ENCODE data around the gene AP3S2.

GRCh38 chr15:89785774-89786140, 108.0 kb downstream of the AP3S2 start:
- TF ChIP-seq TGIF2 (CRISPR knock-in tag; IDR thresholded peaks at IDR 0.05) (no peak), JUN (CRISPR knock-in tag; IDR thresholded peaks at IDR 0.05) (no peak), KDM1A (CRISPR knock-in tag; IDR thresholded peaks at IDR 0.05) (no peak), CEBPB (IDR thresholded peaks at IDR 0.05; ENCODE audit: borderline replicate concordance, low read depth, low read length) (no peak), BHLHE40 (IDR thresholded peaks at IDR 0.05; ENCODE audit: low read length) (no peak), MAFK (conservative IDR thresholded peaks at IDR 0.05 in 1 of 2, IDR thresholded peaks at IDR 0.05 in 1 of 2; ENCODE audit: low read length in 2 of 2) (no peak), AKNA (CRISPR knock-in tag; IDR thresholded peaks at IDR 0.05; ENCODE audit: borderline replicate concordance) (no peak), PBX3 (CRISPR knock-in tag; IDR thresholded peaks at IDR 0.05; ENCODE audit: borderline replicate concordance) (no peak), EHMT2 (IDR thresholded peaks at IDR 0.05; ENCODE audit: borderline replicate concordance, low read depth, low read length) (no peak), KMT2A (CRISPR knock-in tag; IDR thresholded peaks at IDR 0.05) (no peak)

Measured in HepG2 (cell line).